ENCODE results near the gene PER1. TPM values are rescaled to one million over a fixed set of nuclear protein-coding genes. Genes with fewer than 3 reads are reported as not detected.

PER1 gene
- total and polyA plus RNA-seq, 10 of the 15 experiments (the other 5 are each of a cell fraction or from before 2014, with no cell fraction given), result 0.02 to 25.1 (median 5.4) TPM

DNA sequence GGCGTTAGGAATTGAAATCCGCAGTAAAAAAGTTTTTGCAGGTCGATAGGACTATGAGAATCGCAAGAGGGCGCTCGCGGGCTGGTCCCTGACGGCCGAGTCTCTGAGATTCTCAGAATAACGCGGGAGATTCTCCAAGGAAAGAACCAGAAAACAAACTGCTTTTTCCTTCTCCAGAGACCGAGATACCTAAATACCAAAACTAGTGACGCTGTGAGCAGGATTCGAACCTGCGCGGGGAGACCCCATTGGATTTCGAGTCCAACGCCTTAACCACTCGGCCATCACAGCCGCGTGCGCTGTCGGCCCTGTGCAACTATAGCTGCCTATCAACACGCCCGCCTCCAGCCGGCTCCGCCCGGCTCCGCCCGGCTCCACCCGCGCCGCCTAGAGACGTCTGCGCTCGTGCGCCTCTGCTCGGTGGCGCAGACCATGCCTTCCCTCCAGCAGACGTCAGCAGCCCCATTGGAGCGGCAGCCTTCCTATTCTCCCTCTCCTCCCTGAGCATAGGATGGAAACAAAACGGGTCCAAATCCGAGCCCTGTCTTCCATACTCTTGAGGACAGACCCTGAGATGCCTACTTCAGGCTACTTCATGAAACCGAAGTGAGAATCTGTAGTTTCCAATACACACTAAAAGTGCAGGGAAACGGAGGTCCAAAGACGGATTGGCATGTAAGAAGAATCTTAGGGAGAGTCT lies 13.4 kb downstream of the PER1 start:
- 2% methylated on average over 45 of the region's 46 CpGs for WGBS (ENCODE audit: insufficient coverage, insufficient replicate concordance, low lambda C conversion rate, missing lambda C conversion rate)
- in situ Hi-C loops (cut with MboI) (no loop called here), intact Hi-C loops (cut with micrococcal nuclease; ENCODE audit: unreplicated experiment) (loop anchor here (1.0 to 5.0 kb wide), 8 partner anchors 12 to 163 kb away; no protein-coding TSS in a partner anchor)
- ATAC-seq (peak; percentile 93), FAIRE-seq (peak; percentile 96), DNase-seq (ENCODE audit: low read depth, low spot score) (peak; percentile 94)
- Histone ChIP-seq H3K79me2 (ENCODE audit: control insufficient read depth, insufficient read depth, low read length) (no peaks in the 10 kb centered on the region), H3K9ac (ENCODE audit: control insufficient read depth, insufficient read depth, low read length) (peak overlapping the region; percentile 79), H3K4me3 (peak overlapping the region; percentile 72), H3K36me3 (ENCODE audit: control insufficient read depth in 2 of 2, insufficient read depth in 2 of 2, low read length in 1 of 2) (peaks cover 3 to 8% of the 10 kb centered on the region in 2 experiments), H4K20me1 (ENCODE audit: control insufficient read depth, insufficient read depth) (no peaks in the 10 kb centered on the region), H3K9me3 (replicated peaks; ENCODE audit: control insufficient read depth, insufficient read depth, low read length) (no peaks in the 10 kb centered on the region), H3K4me2 (ENCODE audit: control insufficient read depth, insufficient read depth) (peak overlapping the region; percentile 88), H3K4me1 (ENCODE audit: control insufficient read depth, insufficient read depth, low read length) (peaks cover 7% of the 10 kb centered on the region), H2AFZ (ENCODE audit: control insufficient read depth, low read depth, low read length) (peak overlapping the region; percentile 91), H3K27me3 (replicated peaks in 1 of 2; ENCODE audit: control insufficient read depth in 2 of 2, insufficient read depth in 2 of 2, low read length in 1 of 2) (no peaks in the 10 kb centered on the region), H3K27ac (ENCODE audit: control insufficient read depth, insufficient read depth) (peak overlapping the region; percentile 97)
- no TSS peak for BruUV-seq (replicated peaks)
- POLR2A ChIA-PET, result interaction anchor here (1.0 to 5.0 kb wide), 10 partner anchors 11 to 109 kb away, joined by 3 to 37 read pairs (median 13); partner anchors contain the start of genes ALOXE3, CTC1, HES7 and PER1
- CTCF ChIA-PET, result interaction anchor here (0.7 to 5.4 kb wide), 19 partner anchors 10 to 162 kb away, joined by 3 to 40 read pairs (median 9); partner anchors contain the start of genes ALOXE3, AURKB, HES7 and PER1
- SMC1A ChIA-PET (ENCODE audit: uncharacterized antibody, unreplicated experiment), result interaction anchor here (0.9 to 4.4 kb wide), 11 partner anchors 12 to 156 kb away, joined by 3 to 42 read pairs (median 5); partner anchors contain the start of genes HES7 and SLC25A35
- RAD21 ChIA-PET (ENCODE audit: unreplicated experiment), result interaction anchor here (1.0 to 4.0 kb wide), 9 partner anchors 12 to 85 kb away, joined by 3 to 33 read pairs (median 7); partner anchors contain the start of gene HES7
- peak; percentile 72; the same call in 1 of the 2 replicates for TF ChIP-seq MTA3 (IDR thresholded peaks at IDR 0.05; ENCODE audit: borderline replicate concordance, low read length)
- TF ChIP-seq, protein P1, sequence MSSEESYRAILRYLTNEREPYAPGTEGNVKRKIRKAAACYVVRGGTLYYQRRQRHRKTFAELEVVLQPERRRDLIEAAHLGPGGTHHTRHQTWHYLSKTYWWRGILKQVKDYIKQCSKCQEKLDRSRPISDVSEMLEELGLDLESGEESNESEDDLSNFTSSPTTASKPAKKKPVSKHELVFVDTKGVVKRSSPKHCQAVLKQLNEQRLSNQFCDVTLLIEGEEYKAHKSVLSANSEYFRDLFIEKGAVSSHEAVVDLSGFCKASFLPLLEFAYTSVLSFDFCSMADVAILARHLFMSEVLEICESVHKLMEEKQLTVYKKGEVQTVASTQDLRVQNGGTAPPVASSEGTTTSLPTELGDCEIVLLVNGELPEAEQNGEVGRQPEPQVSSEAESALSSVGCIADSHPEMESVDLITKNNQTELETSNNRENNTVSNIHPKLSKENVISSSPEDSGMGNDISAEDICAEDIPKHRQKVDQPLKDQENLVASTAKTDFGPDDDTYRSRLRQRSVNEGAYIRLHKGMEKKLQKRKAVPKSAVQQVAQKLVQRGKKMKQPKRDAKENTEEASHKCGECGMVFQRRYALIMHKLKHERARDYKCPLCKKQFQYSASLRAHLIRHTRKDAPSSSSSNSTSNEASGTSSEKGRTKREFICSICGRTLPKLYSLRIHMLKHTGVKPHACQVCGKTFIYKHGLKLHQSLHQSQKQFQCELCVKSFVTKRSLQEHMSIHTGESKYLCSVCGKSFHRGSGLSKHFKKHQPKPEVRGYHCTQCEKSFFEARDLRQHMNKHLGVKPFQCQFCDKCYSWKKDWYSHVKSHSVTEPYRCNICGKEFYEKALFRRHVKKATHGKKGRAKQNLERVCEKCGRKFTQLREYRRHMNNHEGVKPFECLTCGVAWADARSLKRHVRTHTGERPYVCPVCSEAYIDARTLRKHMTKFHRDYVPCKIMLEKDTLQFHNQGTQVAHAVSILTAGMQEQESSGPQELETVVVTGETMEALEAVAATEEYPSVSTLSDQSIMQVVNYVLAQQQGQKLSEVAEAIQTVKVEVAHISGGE (CRISPR knock-in tag; IDR thresholded peaks at IDR 0.05), result 0 out of 2 replicates have a peak, but pooled peaks have one; percentile 4
- peak; percentile 79 to 96 for TF ChIP-seq BHLHE40 (IDR thresholded peaks at IDR 0.05; ENCODE audit: borderline replicate concordance in 1 of 2, low read depth in 2 of 2, low read length in 1 of 2)
- peak; percentile 96; the same call in 1 of the 2 replicates for TF ChIP-seq RB1 (IDR thresholded peaks at IDR 0.05; ENCODE audit: borderline replicate concordance)
- TF ChIP-seq IKZF1 (conservative IDR thresholded peaks at IDR 0.05), result peak; percentile 96
- TF ChIP-seq RELA (IDR thresholded peaks at IDR 0.05; ENCODE audit: borderline replicate concordance, partially characterized antibody), result peak; percentile 45
- TF ChIP-seq TARDBP (IDR thresholded peaks at IDR 0.05; ENCODE audit: borderline replicate concordance), result peak; percentile 94
- TF ChIP-seq GATAD2B (conservative IDR thresholded peaks at IDR 0.05; ENCODE audit: low read depth), result 0 out of 2 replicates have a peak, but pooled peaks have one; percentile 41
- 0 out of 2 replicates have a peak, but pooled peaks have one; percentile 37 for TF ChIP-seq CHD2 (IDR thresholded peaks at IDR 0.05; ENCODE audit: borderline replicate concordance, low read depth, low read length)
- no peak; the same call in 1 of the 2 replicates for TF ChIP-seq TAF1 (IDR thresholded peaks at IDR 0.05; ENCODE audit: borderline replicate concordance, low read depth, low read length)
- TF ChIP-seq SREBF1 (IDR thresholded peaks at IDR 0.05; ENCODE audit: low read length), result no peak
- TF ChIP-seq ZNF24 (IDR thresholded peaks at IDR 0.05), result peak; percentile 99
- peak; percentile 28; the same call in 1 of the 2 replicates for TF ChIP-seq HCFC1 (IDR thresholded peaks at IDR 0.05; ENCODE audit: low read length)
- TF ChIP-seq TCF7 (IDR thresholded peaks at IDR 0.05; ENCODE audit: borderline replicate concordance), result peak; percentile 15; the same call in 1 of the 2 replicates
- TF ChIP-seq RCOR1 (conservative IDR thresholded peaks at IDR 0.05; ENCODE audit: low read depth, low read length), result 0 out of 2 replicates have a peak, but pooled peaks have one; percentile 37
- TF ChIP-seq CBX5 (IDR thresholded peaks at IDR 0.05; ENCODE audit: low read depth), result peak; percentile 64
- TF ChIP-seq SIN3A (IDR thresholded peaks at IDR 0.05; ENCODE audit: low read depth, low read length), result peak; percentile 70; the same call in 1 of the 2 replicates
- peak; percentile 70 for TF ChIP-seq PML (IDR thresholded peaks at IDR 0.05; ENCODE audit: low read length)
- peak; percentile 47; the same call in 1 of the 2 replicates for TF ChIP-seq PAX5 (IDR thresholded peaks at IDR 0.05; ENCODE audit: borderline replicate concordance, low read depth, low read length)
- TF ChIP-seq, protein P2, sequence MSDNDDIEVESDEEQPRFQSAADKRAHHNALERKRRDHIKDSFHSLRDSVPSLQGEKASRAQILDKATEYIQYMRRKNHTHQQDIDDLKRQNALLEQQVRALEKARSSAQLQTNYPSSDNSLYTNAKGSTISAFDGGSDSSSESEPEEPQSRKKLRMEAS (IDR thresholded peaks at IDR 0.05; ENCODE audit: low read depth, low read length), result peak; percentile 86; the same call in 1 of the 2 replicates
- TF ChIP-seq NRF1 (conservative IDR thresholded peaks at IDR 0.05; ENCODE audit: low read depth, low read length), result 0 out of 2 replicates have a peak, but pooled peaks have one; percentile 32
- TF ChIP-seq POLR2A (IDR thresholded peaks at IDR 0.05; ENCODE audit: low read depth, low read length), result peak; percentile 81
